Lung (tissue), 13 donors: Measurements from ENCODE around the gene PRSS48. TPM values are rescaled to one million over a fixed set of nuclear protein-coding genes. Genes with fewer than 3 reads are reported as not detected.

ENCODE experiments used
- ATAC-seq: fragments of 200-7000 bp; cut with Tn5 transposase; one replicate; pipeline ENCODE4 v1.9.1; 2020; ENCODE audit warnings: moderate number of reproducible peaks; ENCODE audit not compliant: insufficient read depth, low FRiP score
- DNase-seq, 3 donors: peaks; one replicate each; pipeline ENCODE4 v3.0.0-alpha.2; 2013 to 2017
- H3K27ac ChIP-seq, 2 donors: one replicate each; pipeline ENCODE4 v1.5.1; 2013; ENCODE audit warnings: mild to moderate bottlenecking in 2 of 2, moderate library complexity in 2 of 2, control low read depth in 1 of 2, inconsistent platforms in 1 of 2, low read depth in 1 of 2, low read length in 1 of 2
- H3K27me3 ChIP-seq, 3 donors: one replicate each; pipeline ENCODE4 v1.5.1; 2013; ENCODE audit warnings: low read length in 2 of 3; ENCODE audit not compliant: control insufficient read depth in 3 of 3, insufficient read depth in 3 of 3
- H3K36me3 ChIP-seq, 4 donors: one replicate each; pipeline ENCODE4 v1.5.1; 2013; ENCODE audit warnings: low read length in 4 of 4, mild to moderate bottlenecking in 1 of 4, moderate library complexity in 1 of 4; ENCODE audit not compliant: control insufficient read depth in 4 of 4, insufficient read depth in 4 of 4
- H3K4me1 ChIP-seq, 5 donors: one replicate each; pipeline ENCODE4 v1.5.1; 2013; ENCODE audit warnings: low read length in 5 of 5, mild to moderate bottlenecking in 2 of 5, moderate library complexity in 1 of 5; ENCODE audit not compliant: control insufficient read depth in 5 of 5, insufficient read depth in 5 of 5
- H3K4me3 ChIP-seq: one replicate; pipeline ENCODE4 v1.5.1; 2013; ENCODE audit warnings: mild to moderate bottlenecking, control low read depth, moderate library complexity
- H3K9ac ChIP-seq, 2 donors: one replicate each; pipeline ENCODE4 v1.5.1; 2013; ENCODE audit warnings: low read length in 2 of 2, control low read depth in 1 of 2; ENCODE audit not compliant: insufficient read depth in 1 of 2
- H3K9me3 ChIP-seq, 4 donors: one replicate each; pipeline ENCODE4 v1.5.1; 2013; ENCODE audit warnings: low read length in 3 of 4, mild to moderate bottlenecking in 1 of 4, moderate library complexity in 1 of 4; ENCODE audit not compliant: control insufficient read depth in 4 of 4, insufficient read depth in 3 of 4
- WGBS, 2 donors: extraction: QIAGEN DNeasy Blood & Tissue Kit; methylation state at CpG; one replicate each; pipeline ENCODE4 v1.1.7; 2013; 5-methylcytosine and 5-hydroxymethylcytosine counted together
- polyA plus RNA-seq, 2 donors: library from polyadenylated mRNA; stranded (reverse); fragments of 200-250 nt; gene quantifications; one replicate each; pipeline ENCODE4 v1.2.1, GENCODE V29; 2013
- small RNA-seq: library from RNA; depleted of rRNA; stranded (forward); fragments of <200 nt; gene quantifications from one replicate; pipeline ENCODE3, GENCODE V24; 2014; ENCODE audit warnings: low replicate concordance
- total RNA-seq, 2 donors: library from RNA; depleted of rRNA in 1 of 2; stranded (reverse); fragments of >200 nt in 1 of 2; gene quantifications; one replicate each; pipeline ENCODE4 v1.2.1, GENCODE V29; 2014 to 2021
- TF ChIP-seq, protein P1 (sequence below): IDR thresholded peaks from 2 replicates; pipeline ENCODE4 v1.5.1; 2012; ENCODE audit warnings: mild to moderate bottlenecking; ENCODE audit errors: control extremely low read depth, extremely low read depth
- donor health status: control.
- donor health status: control.
- donor health status: Bipolar disorder and iron deficiency.
- donor health status: healthy.
- donor health status: DM: yes; HTN: yes; CAD: no.

Gene PRSS48
- total and polyA plus RNA-seq, 4 donors, result not detected

DNA sequence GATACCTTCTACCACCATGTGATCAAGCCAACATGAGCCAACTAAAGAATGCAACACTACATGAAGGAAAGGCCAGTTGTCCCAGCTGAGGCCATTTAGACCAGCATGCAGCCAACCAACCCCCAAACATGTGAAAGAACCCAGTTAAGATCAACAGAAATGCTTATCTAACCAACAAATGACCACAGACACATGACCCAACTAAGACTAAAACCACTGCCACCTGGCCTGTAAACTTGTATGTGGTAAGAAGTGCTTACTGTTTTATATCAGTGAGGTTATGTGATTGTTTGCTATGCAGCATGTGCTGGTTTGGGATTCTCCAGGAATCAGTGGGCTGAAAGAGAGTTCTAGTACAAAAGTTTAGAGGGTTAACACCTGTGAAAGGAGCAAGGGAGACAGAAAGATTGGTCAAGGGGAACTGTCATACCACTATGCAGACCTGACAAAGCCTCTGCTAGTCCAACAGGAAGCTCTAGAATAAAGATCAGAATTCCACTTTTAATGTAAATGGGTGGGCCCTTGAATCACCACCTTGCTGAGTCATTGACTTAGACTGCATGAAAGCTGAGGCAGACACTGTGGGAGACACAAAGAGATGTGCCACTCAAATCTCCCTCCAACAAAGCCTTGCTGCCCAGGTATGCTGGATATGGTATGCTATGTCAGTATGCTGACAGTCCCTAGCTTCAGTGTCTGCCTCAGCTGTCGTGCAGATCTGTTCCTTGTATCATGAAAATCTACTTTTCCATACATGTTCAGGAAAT, 54.5 kb downstream of the PRSS48 start:
- no peak for ATAC-seq
- no peak overlapping the region for H3K4me3 ChIP-seq
- no peaks in the 10 kb centered on the region for H3K4me1 ChIP-seq
- DNase-seq, result no peak
- no peaks in the 10 kb centered on the region for H3K36me3 ChIP-seq
- TF ChIP-seq, protein P1, sequence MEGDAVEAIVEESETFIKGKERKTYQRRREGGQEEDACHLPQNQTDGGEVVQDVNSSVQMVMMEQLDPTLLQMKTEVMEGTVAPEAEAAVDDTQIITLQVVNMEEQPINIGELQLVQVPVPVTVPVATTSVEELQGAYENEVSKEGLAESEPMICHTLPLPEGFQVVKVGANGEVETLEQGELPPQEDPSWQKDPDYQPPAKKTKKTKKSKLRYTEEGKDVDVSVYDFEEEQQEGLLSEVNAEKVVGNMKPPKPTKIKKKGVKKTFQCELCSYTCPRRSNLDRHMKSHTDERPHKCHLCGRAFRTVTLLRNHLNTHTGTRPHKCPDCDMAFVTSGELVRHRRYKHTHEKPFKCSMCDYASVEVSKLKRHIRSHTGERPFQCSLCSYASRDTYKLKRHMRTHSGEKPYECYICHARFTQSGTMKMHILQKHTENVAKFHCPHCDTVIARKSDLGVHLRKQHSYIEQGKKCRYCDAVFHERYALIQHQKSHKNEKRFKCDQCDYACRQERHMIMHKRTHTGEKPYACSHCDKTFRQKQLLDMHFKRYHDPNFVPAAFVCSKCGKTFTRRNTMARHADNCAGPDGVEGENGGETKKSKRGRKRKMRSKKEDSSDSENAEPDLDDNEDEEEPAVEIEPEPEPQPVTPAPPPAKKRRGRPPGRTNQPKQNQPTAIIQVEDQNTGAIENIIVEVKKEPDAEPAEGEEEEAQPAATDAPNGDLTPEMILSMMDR, result no peak
- H3K9ac ChIP-seq, result no peak overlapping the region
- no peaks in the 10 kb centered on the region for H3K9me3 ChIP-seq
- H3K27me3 ChIP-seq, result no peaks in the 10 kb centered on the region
- 96 to 97% methylated on average over 1 of the region's 1 CpG for WGBS, 2 donors
- no peak overlapping the region for H3K27ac ChIP-seq

DNA sequence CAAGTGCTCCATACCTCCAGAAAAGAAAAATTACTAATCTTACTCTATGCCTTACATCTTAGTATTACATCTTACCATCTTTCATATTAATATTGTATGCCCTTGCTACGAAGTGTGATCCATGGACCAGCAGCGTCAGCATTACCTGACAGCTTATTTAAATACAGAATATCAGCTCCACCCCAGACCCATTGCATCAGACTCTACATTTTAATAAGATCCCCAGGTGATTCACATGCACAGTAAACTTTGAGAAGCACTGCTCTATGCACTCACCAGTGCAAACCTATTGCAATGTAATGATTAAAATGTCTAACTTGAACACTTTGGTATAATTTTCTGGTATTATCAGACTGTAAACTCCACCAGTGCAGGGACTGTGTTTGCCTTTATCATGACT, 62.5 kb downstream of the PRSS48 start:
- H3K27ac ChIP-seq, result no peak overlapping the region
- H3K9ac ChIP-seq, result no peak overlapping the region
- H3K4me3 ChIP-seq, result no peak overlapping the region
- no peaks in the 10 kb centered on the region for H3K4me1 ChIP-seq
- TF ChIP-seq, protein P1, result no peak
- no peak for ATAC-seq
- no peaks in the 10 kb centered on the region for H3K36me3 ChIP-seq
- H3K9me3 ChIP-seq, result no peaks in the 10 kb centered on the region
- WGBS, 2 donors, result 95 to 98% methylated on average over 2 of the region's 2 CpGs
- no peak for DNase-seq
- no peaks in the 10 kb centered on the region for H3K27me3 ChIP-seq

DNA sequence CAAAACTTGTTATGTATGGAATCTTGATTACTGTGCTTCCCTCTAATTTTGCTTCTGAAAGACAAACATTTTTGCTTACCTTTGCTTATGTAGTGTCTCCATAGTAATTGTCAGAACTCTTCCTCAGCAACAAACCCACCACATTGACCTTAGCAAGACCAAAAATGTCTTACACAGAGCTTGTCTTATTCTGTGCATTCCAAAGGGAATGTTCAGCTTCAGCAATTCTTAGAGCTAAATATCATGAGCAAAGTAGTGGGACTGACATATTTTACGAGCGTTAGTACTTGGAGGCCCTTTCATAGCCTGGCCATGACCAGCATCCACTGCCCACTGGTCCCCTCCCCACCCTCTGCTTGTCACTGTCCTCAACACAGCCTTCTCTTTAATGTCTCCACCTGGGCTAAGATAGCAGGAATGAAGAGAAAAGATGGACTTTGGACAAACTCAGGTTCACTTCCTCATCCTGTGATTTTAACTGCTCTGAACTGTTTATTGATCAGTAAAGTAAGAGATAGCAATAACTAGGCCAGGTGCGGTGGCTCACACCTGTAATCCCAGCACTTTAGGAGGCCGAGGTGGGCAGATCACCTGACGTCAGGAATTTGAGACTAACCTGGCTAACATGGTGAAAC, 63.9 kb downstream of the PRSS48 start:
- no peaks in the 10 kb centered on the region for H3K4me1 ChIP-seq
- WGBS, 2 donors, result 92 to 97% methylated on average over 5 of the region's 5 CpGs
- ATAC-seq (no peak), DNase-seq (no peak)
- H3K4me3 ChIP-seq, result no peak overlapping the region
- H3K9ac ChIP-seq, result no peak overlapping the region
- no peaks in the 10 kb centered on the region for H3K36me3 ChIP-seq
- no peaks in the 10 kb centered on the region for H3K27me3 ChIP-seq
- no peak overlapping the region for H3K27ac ChIP-seq
- TF ChIP-seq, protein P1, result no peak
- H3K9me3 ChIP-seq, result no peaks in the 10 kb centered on the region

Small RNAs within 50 kb of the gene (small RNA-seq; reads per million reads assigned to genes)
- gene AC104819.2 (not detected), gene RNU6-1282P (not detected)

Other genes with a start within 250 kb of the PRSS48 start
- 1,000 to 10,000 TPM; 1,247 to 2,958 TPM for gene RPS3A, start 177.5 kb upstream of the PRSS48 start, total RNA-seq
- gene RPS3A, start 177.5 kb upstream of the PRSS48 start, polyA plus RNA-seq, result 1,000 to 10,000 TPM; 2,201 to 2,793 TPM
- 10 to 100 TPM; 55.7 to 69.2 TPM for gene SH3D19, start 48.4 kb downstream of the PRSS48 start, total RNA-seq
- 10 to 100 TPM; 22.1 to 45.8 TPM for gene SH3D19, start 48.4 kb downstream of the PRSS48 start, polyA plus RNA-seq
- gene FHIP1A, start 132.0 kb downstream of the PRSS48 start, total RNA-seq, result 10 to 100 TPM; 21.8 to 27.1 TPM
- 1 to 10 TPM; 1.5 to 2.2 TPM for gene FHIP1A, start 132.0 kb downstream of the PRSS48 start, polyA plus RNA-seq